Measurements from ENCODE around the gene WDR41.

- TF ChIP-seq YY1 (IDR thresholded peaks at IDR 0.05; ENCODE audit: insufficient read depth, insufficient read length) (no peak), ZNF274 (IDR thresholded peaks at IDR 0.05; ENCODE audit: low read depth, low read length) (no peak)
Measured at GRCh38 chr5:77413049-77413448, 79.1 kb downstream of the WDR41 start.

Measured in NT2/D1 (cell line).